ENCODE results near the gene COL4A2. TPM values are rescaled to one million over a fixed set of nuclear protein-coding genes. Genes with fewer than 3 reads are reported as not detected.

COL4A2 gene
- polyA plus RNA-seq, 2 of the 4 experiments (the other 2 are of a cell fraction): 46.9 to 119 TPM

DNA sequence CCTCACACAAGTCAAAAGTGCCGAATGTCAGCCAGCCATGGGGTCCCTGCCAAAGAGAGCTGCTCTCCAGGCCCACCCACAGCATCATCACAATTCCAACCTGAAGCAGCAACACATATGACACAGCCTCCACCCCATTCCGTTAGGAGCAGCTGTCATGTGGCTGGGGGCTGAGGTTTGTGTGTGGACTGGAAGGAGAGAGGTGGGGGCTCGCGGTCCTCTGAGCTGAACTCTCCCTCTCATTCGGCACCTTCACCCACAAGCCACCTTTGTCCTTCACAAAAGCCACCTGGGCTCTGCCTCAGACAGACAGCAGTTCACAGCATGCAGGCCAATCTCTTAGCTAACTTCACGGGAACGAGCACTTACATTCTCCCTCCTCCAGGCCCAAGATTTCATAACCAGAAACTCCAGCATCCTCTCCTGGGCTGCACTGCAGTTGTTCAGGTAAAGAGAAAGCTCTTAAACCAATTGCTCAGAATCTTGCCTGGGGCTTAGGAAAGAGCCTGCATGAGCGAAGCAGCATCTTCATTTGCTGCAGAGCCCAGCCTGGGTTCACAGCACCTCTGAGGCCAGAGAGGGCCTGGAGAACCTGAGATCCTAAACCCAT lies 247.2 kb downstream of the COL4A2 start:
- H3K9me3 ChIP-seq: no peaks in the 10 kb centered on the region
- H3K4me3 ChIP-seq: no peak overlapping the region
- WGBS (ENCODE audit: missing lambda C conversion rate): 91% methylated on average over 8 of the region's 8 CpGs
- TF ChIP-seq HOXB13 (CRISPR knock-in tag; IDR thresholded peaks at IDR 0.05; ENCODE audit: low read depth): no peak
- no peak for TF ChIP-seq HOXA7 (CRISPR knock-in tag; IDR thresholded peaks at IDR 0.05)
- CTCF ChIA-PET: no interaction called here
- POLR2A ChIA-PET: no interaction called here
- H3K4me1 ChIP-seq: peaks cover 9% of the 10 kb centered on the region; the same call in 1 of the 3 replicates
- ATAC-seq (no peak), FAIRE-seq (no peak), DNase-seq (ENCODE audit: low read depth in 1 of 2, low spot score in 1 of 2) (no peak)
- H3K27ac ChIP-seq: no peak overlapping the region
- H3K4me2 ChIP-seq: no peak overlapping the region

DNA sequence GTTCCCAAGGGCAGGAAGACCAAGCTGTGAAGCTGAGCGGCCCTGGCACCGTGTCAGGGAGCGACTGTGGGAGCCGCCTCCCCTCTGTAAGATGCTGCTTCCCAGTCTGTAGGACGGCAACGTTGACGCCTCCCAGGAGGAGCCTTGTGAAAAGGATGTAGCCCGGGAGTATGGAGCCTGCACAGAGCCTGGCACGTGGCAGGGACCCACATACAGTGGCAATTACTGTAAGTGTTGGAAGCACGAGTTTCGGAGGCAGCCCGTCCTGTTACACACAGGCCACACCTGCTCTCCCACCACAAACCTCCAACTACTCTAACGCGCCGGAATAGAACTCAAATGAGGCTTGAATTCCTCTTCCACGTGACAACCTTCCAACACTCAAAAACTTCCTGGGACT lies 247.9 kb downstream of the COL4A2 start:
- no peak for ATAC-seq
- no peak overlapping the region for H3K4me3 ChIP-seq
- no peaks in the 10 kb centered on the region for H3K9me3 ChIP-seq
- no peak for FAIRE-seq
- TF ChIP-seq, protein P1, sequence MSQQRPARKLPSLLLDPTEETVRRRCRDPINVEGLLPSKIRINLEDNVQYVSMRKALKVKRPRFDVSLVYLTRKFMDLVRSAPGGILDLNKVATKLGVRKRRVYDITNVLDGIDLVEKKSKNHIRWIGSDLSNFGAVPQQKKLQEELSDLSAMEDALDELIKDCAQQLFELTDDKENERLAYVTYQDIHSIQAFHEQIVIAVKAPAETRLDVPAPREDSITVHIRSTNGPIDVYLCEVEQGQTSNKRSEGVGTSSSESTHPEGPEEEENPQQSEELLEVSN (IDR thresholded peaks at IDR 0.05; ENCODE audit: borderline replicate concordance, low read depth): no peak
- no peak for TF ChIP-seq NR3C1 (IDR thresholded peaks at IDR 0.05)
- TF ChIP-seq BHLHE40 (IDR thresholded peaks at IDR 0.05; ENCODE audit: low read depth, low read length): no peak
- no peak for TF ChIP-seq EHMT2 (IDR thresholded peaks at IDR 0.05; ENCODE audit: low read depth)
- TF ChIP-seq, protein P2, sequence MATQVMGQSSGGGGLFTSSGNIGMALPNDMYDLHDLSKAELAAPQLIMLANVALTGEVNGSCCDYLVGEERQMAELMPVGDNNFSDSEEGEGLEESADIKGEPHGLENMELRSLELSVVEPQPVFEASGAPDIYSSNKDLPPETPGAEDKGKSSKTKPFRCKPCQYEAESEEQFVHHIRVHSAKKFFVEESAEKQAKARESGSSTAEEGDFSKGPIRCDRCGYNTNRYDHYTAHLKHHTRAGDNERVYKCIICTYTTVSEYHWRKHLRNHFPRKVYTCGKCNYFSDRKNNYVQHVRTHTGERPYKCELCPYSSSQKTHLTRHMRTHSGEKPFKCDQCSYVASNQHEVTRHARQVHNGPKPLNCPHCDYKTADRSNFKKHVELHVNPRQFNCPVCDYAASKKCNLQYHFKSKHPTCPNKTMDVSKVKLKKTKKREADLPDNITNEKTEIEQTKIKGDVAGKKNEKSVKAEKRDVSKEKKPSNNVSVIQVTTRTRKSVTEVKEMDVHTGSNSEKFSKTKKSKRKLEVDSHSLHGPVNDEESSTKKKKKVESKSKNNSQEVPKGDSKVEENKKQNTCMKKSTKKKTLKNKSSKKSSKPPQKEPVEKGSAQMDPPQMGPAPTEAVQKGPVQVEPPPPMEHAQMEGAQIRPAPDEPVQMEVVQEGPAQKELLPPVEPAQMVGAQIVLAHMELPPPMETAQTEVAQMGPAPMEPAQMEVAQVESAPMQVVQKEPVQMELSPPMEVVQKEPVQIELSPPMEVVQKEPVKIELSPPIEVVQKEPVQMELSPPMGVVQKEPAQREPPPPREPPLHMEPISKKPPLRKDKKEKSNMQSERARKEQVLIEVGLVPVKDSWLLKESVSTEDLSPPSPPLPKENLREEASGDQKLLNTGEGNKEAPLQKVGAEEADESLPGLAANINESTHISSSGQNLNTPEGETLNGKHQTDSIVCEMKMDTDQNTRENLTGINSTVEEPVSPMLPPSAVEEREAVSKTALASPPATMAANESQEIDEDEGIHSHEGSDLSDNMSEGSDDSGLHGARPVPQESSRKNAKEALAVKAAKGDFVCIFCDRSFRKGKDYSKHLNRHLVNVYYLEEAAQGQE (IDR thresholded peaks at IDR 0.05): no peak
- TF ChIP-seq, protein P3, sequence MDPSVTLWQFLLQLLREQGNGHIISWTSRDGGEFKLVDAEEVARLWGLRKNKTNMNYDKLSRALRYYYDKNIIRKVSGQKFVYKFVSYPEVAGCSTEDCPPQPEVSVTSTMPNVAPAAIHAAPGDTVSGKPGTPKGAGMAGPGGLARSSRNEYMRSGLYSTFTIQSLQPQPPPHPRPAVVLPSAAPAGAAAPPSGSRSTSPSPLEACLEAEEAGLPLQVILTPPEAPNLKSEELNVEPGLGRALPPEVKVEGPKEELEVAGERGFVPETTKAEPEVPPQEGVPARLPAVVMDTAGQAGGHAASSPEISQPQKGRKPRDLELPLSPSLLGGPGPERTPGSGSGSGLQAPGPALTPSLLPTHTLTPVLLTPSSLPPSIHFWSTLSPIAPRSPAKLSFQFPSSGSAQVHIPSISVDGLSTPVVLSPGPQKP (IDR thresholded peaks at IDR 0.05; ENCODE audit: low read depth, low read length): no peak
- TF ChIP-seq ZFP36 (IDR thresholded peaks at IDR 0.05; ENCODE audit: borderline replicate concordance, partially characterized antibody): no peak
- TF ChIP-seq CHD4 (IDR thresholded peaks at IDR 0.05; ENCODE audit: borderline replicate concordance): no peak
- no peak for TF ChIP-seq RAD21 (conservative IDR thresholded peaks at IDR 0.05 in 1 of 2, IDR thresholded peaks at IDR 0.05 in 1 of 2)
- no peak for TF ChIP-seq PHF8 (IDR thresholded peaks at IDR 0.05; ENCODE audit: borderline replicate concordance, low read depth)
- TF ChIP-seq, protein P4, sequence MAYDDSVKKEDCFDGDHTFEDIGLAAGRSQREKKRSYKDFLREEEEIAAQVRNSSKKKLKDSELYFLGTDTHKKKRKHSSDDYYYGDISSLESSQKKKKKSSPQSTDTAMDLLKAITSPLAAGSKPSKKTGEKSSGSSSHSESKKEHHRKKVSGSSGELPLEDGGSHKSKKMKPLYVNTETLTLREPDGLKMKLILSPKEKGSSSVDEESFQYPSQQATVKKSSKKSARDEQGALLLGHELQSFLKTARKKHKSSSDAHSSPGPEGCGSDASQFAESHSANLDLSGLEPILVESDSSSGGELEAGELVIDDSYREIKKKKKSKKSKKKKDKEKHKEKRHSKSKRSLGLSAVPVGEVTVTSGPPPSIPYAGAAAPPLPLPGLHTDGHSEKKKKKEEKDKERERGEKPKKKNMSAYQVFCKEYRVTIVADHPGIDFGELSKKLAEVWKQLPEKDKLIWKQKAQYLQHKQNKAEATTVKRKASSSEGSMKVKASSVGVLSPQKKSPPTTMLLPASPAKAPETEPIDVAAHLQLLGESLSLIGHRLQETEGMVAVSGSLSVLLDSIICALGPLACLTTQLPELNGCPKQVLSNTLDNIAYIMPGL (CRISPR knock-in tag; IDR thresholded peaks at IDR 0.05; ENCODE audit: borderline replicate concordance): no peak
- TF ChIP-seq TP53 (CRISPR knock-in tag; IDR thresholded peaks at IDR 0.05): no peak
- no peak for TF ChIP-seq HEYL (CRISPR knock-in tag; IDR thresholded peaks at IDR 0.05)
- TF ChIP-seq ESRRA (IDR thresholded peaks at IDR 0.05; ENCODE audit: borderline replicate concordance, low read length): no peak
- H3K4me1 ChIP-seq: peaks cover 9% of the 10 kb centered on the region; the same call in 1 of the 3 replicates
- H3K27ac ChIP-seq: no peak overlapping the region
- ChIA-PET POLR2A (no interaction called here), CTCF (no interaction called here)
- 79% methylated on average over 12 of the region's 16 CpGs for WGBS (ENCODE audit: missing lambda C conversion rate)
- no peak for DNase-seq (ENCODE audit: low read depth in 1 of 2, low spot score in 1 of 2)
- H3K4me2 ChIP-seq: no peak overlapping the region
